GM18511 (cell line): ENCODE measurements around the gene B3GLCT.
"Not testable (repeated sequence)": the region's sequence is repeated elsewhere in the genome, so short reads cannot be mapped to it uniquely, and the experiment has no call there.

ENCODE experiments used
- ATAC-seq: cut with Tn5 transposase; IDR thresholded peaks from one replicate; pipeline ENCODE4 v1.9.1; 2021; ENCODE audit warnings: mild to moderate bottlenecking, moderate library complexity; ENCODE audit not compliant: unreplicated experiment

Gene B3GLCT

GRCh38 chr13:31199849-31200636, at the start of gene B3GLCT:
Gene B3GLCT (plus strand): TSS chr13:31199975. CDS start chr13:31200085, 110 bp downstream.
- ATAC-seq, result peak; percentile 85

- no peak for ATAC-seq
Measured at GRCh38 chr13:31150315-31150985, 49.3 kb upstream of the B3GLCT start.

GRCh38 chr13:31151837-31152236, 47.9 kb upstream of the B3GLCT start:
- ATAC-seq, result no peak

GRCh38 chr13:31154939-31155338, 44.8 kb upstream of the B3GLCT start:
- no peak for ATAC-seq

- ATAC-seq, result no peak
Measured at GRCh38 chr13:31159306-31159705, 40.5 kb upstream of the B3GLCT start.

- ATAC-seq, result peak; percentile 32
Measured at GRCh38 chr13:31160857-31161556, 38.8 kb upstream of the B3GLCT start.

- ATAC-seq, result peak; percentile 86
Measured at GRCh38 chr13:31161557-31162150, 38.1 kb upstream of the B3GLCT start, which contains the start of gene HSPH1. Gene HSPH1 (minus strand): TSS chr13:31161904. CDS start chr13:31161582, 322 bp downstream.

- ATAC-seq, result peak; percentile 87
Measured at GRCh38 chr13:31162151-31163008, 37.4 kb upstream of the B3GLCT start.

- no peak for ATAC-seq
Measured at GRCh38 chr13:31166591-31166990, 33.2 kb upstream of the B3GLCT start.

GRCh38 chr13:31167490-31167889, 32.3 kb upstream of the B3GLCT start:
- peak; percentile 87 for ATAC-seq

GRCh38 chr13:31168166-31168565, 31.6 kb upstream of the B3GLCT start:
- peak; percentile 73 for ATAC-seq

GRCh38 chr13:31168736-31169135, 31.0 kb upstream of the B3GLCT start:
- ATAC-seq, result no peak

GRCh38 chr13:31172001-31172400, 27.8 kb upstream of the B3GLCT start:
- no peak for ATAC-seq

- ATAC-seq, result no peak
Measured at GRCh38 chr13:31172535-31172934, 27.2 kb upstream of the B3GLCT start.

GRCh38 chr13:31174018-31174417, 25.8 kb upstream of the B3GLCT start:
- no peak for ATAC-seq

GRCh38 chr13:31175847-31176532, 23.8 kb upstream of the B3GLCT start:
- ATAC-seq, result no peak

GRCh38 chr13:31177813-31178495, 21.8 kb upstream of the B3GLCT start:
- not testable (repeated sequence) for ATAC-seq

- ATAC-seq, result no peak
Measured at GRCh38 chr13:31179241-31179640, 20.5 kb upstream of the B3GLCT start.

- ATAC-seq, result no peak
Measured at GRCh38 chr13:31179754-31180153, 20.0 kb upstream of the B3GLCT start.
